GM20431 (cell line): ENCODE results near the gene NPHS2.

Experiments used
- in situ Hi-C: fragments of 300-500 bp; cut with MseI, MboI; formaldehyde crosslinking; loops from one replicate; pipeline ENCODE4 v1.15.0; 2020; ENCODE audit warnings: low sequenced_read_pairs; ENCODE audit not compliant: unreplicated experiment

NPHS2 gene

GRCh38 chr1:179575497-179576314 is at the start of gene NPHS2:
Gene NPHS2, minus strand, starts transcription at chr1:179575948. Its CDS starts 84 bp downstream, at chr1:179575864.
- in situ Hi-C loops = no loop called here

GRCh38 chr1:179612361-179612760 is 36.6 kb upstream of the NPHS2 start:
- in situ Hi-C loops = no loop called here

- in situ Hi-C loops = no loop called here
Observed at GRCh38 chr1:179601093-179601492, 25.3 kb upstream of the NPHS2 start.

GRCh38 chr1:179599623-179600249 is 24.0 kb upstream of the NPHS2 start:
- in situ Hi-C loops = no loop called here

- in situ Hi-C loops = no loop called here
Observed at GRCh38 chr1:179598631-179599030, 22.9 kb upstream of the NPHS2 start.

GRCh38 chr1:179591592-179592580 is 16.1 kb upstream of the NPHS2 start, which contains the start of gene TDRD5:
Gene TDRD5, plus strand, starts transcription at chr1:179591832. Its CDS starts 784 bp downstream, at chr1:179592616.
- in situ Hi-C loops = no loop called here

GRCh38 chr1:179591253-179591591 is 15.5 kb upstream of the NPHS2 start:
- in situ Hi-C loops = no loop called here

GRCh38 chr1:179590671-179591070 is 14.9 kb upstream of the NPHS2 start:
- in situ Hi-C loops = no loop called here

GRCh38 chr1:179589509-179589908 is 13.8 kb upstream of the NPHS2 start:
- in situ Hi-C loops = no loop called here

GRCh38 chr1:179588425-179589024 is 12.8 kb upstream of the NPHS2 start:
- in situ Hi-C loops = no loop called here

- in situ Hi-C loops = no loop called here
Observed at GRCh38 chr1:179587336-179587735, 11.6 kb upstream of the NPHS2 start.

- in situ Hi-C loops = no loop called here
Observed at GRCh38 chr1:179586107-179586823, 10.5 kb upstream of the NPHS2 start.

GRCh38 chr1:179583771-179584320 is 8.1 kb upstream of the NPHS2 start:
- in situ Hi-C loops = no loop called here

- in situ Hi-C loops = no loop called here
Observed at GRCh38 chr1:179576509-179576908, 761 bp upstream of the NPHS2 start.

- in situ Hi-C loops = no loop called here
Observed at GRCh38 chr1:179558078-179558477, 17.7 kb downstream of the NPHS2 start.

GRCh38 chr1:179554427-179554826 is 21.3 kb downstream of the NPHS2 start:
- in situ Hi-C loops = no loop called here

- in situ Hi-C loops = no loop called here
Observed at GRCh38 chr1:179550746-179551682, 24.7 kb downstream of the NPHS2 start.

- in situ Hi-C loops = no loop called here
Observed at GRCh38 chr1:179549368-179549700, 26.4 kb downstream of the NPHS2 start.
